Subcutaneous abdominal adipose tissue (tissue), 5 donors: ENCODE data around the gene SCARF2.

ENCODE experiments used
- H3K27ac ChIP-seq: one replicate; pipeline ENCODE4 v1.7.0; 2013; ENCODE audit warnings: low read depth, mild to moderate bottlenecking, inconsistent platforms, low read length, moderate library complexity
- H3K27me3 ChIP-seq, 5 donors: one replicate each; pipeline ENCODE4 v1.7.0; 2013; ENCODE audit warnings: low read length in 5 of 5, inconsistent platforms in 1 of 5; ENCODE audit not compliant: control insufficient read depth in 5 of 5, insufficient read depth in 4 of 5
- H3K36me3 ChIP-seq, 5 donors: one replicate each; pipeline ENCODE4 v1.7.0; 2013; ENCODE audit warnings: low read length in 5 of 5; ENCODE audit not compliant: control insufficient read depth in 5 of 5, insufficient read depth in 5 of 5
- H3K4me1 ChIP-seq, 5 donors: one replicate each; pipeline ENCODE4 v1.7.0; 2013; ENCODE audit warnings: low read length in 5 of 5, mild to moderate bottlenecking in 3 of 5, moderate library complexity in 1 of 5; ENCODE audit not compliant: control insufficient read depth in 5 of 5, insufficient read depth in 5 of 5
- H3K4me3 ChIP-seq, 5 donors: one replicate each; pipeline ENCODE4 v1.7.0; 2013; ENCODE audit warnings: low read length in 5 of 5, low read depth in 1 of 5
- H3K9ac ChIP-seq, 5 donors: one replicate each; pipeline ENCODE4 v1.7.0; 2013; ENCODE audit warnings: low read length in 5 of 5, mild to moderate bottlenecking in 4 of 5, moderate library complexity in 3 of 5
- H3K9me3 ChIP-seq, 5 donors: one replicate each; pipeline ENCODE4 v1.7.0; 2013; ENCODE audit warnings: low read length in 5 of 5; ENCODE audit not compliant: control insufficient read depth in 5 of 5
- donor health status: healthy.
- donor health status: healthy.
- donor health status: healthy.
- donor health status: healthy.
- donor health status: healthy.

The SCARF2 gene

DNA sequence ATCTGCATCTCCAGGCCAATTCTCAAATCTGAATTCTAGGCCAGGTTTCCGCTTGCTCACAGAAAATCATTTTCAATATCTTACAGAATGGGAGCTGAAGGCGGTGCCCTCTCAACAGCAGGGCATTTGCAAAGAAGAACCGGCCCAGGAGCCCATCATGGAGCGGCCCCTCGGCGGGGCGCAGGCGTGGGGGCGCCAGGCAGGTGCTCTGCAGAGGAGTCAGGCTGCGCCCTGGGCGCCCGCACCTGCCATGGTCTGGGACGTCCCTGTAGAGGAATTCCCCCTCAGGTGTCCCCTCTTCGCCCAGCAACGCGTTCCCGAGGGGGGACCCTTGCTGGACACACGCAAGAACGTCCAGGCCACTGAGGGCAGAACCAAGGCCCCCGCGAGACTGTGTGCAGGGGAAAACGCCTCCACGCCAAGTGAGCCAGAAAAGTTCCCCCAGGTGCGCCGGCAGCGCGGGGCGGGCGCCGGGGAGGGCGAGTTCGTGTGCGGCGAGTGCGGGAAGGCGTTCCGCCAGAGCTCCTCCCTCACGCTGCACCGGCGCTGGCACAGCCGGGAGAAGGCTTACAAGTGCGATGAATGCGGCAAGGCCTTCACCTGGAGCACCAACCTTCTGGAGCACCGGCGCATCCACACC, 32.2 kb downstream of the SCARF2 start:
- Histone ChIP-seq H3K27me3 (no peaks in the 10 kb centered on the region), H3K36me3 (peaks cover 0 to 62% (median 41%) of the 10 kb centered on the region in 5 donors), H3K9ac (no peak overlapping the region), H3K9me3 (no peaks in the 10 kb centered on the region), H3K4me3 (no peak overlapping the region), H3K27ac (no peak overlapping the region), H3K4me1 (no peaks in the 10 kb centered on the region)

DNA sequence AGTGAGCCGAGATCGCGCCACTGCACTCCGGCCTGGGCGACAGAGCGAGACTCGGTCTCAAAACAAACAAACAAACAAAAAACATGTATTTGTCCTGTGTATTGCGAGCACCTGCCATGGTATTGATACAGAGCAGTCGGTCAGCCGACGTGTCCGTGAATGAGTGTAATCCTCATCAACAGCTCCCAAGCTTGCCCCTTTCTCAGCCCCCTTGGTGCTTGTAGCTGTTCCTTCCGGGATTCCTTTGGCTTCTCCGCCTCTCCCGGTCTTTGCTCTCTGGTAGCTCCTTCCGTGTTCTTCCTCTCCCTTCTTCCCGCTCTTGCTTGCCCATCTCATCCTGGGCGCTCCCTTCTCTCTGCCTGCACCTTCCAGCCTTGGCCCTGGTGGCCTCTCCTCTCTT, 32.7 kb downstream of the SCARF2 start:
- no peaks in the 10 kb centered on the region for H3K4me1 ChIP-seq
- no peaks in the 10 kb centered on the region for H3K9me3 ChIP-seq
- H3K27ac ChIP-seq, result no peak overlapping the region
- H3K4me3 ChIP-seq, result no peak overlapping the region
- H3K36me3 ChIP-seq, result peaks cover 0 to 62% (median 41%) of the 10 kb centered on the region in 5 donors
- no peak overlapping the region for H3K9ac ChIP-seq
- no peaks in the 10 kb centered on the region for H3K27me3 ChIP-seq

DNA sequence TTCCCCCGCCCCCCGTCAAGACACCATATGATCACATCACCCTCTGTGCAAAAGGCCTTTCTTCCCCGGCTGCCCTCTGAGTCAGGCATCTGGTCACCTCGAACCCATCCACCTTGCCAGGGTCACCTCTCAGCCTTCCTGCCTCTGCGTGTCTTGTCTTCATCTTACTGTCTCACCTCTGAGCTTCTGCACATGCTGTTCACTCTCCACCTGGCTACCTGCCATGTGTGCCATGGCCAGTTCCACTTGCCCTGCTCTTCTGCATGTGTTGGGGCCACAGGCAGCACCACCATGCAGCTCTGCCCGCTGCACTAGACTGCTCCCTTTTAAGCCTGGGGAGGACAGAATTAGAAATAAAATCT, 33.9 kb downstream of the SCARF2 start:
- Histone ChIP-seq H3K9me3 (no peaks in the 10 kb centered on the region), H3K36me3 (peaks cover 0 to 62% (median 41%) of the 10 kb centered on the region in 5 donors), H3K9ac (no peak overlapping the region), H3K27ac (no peak overlapping the region), H3K4me3 (no peak overlapping the region), H3K4me1 (no peaks in the 10 kb centered on the region), H3K27me3 (no peaks in the 10 kb centered on the region)

DNA sequence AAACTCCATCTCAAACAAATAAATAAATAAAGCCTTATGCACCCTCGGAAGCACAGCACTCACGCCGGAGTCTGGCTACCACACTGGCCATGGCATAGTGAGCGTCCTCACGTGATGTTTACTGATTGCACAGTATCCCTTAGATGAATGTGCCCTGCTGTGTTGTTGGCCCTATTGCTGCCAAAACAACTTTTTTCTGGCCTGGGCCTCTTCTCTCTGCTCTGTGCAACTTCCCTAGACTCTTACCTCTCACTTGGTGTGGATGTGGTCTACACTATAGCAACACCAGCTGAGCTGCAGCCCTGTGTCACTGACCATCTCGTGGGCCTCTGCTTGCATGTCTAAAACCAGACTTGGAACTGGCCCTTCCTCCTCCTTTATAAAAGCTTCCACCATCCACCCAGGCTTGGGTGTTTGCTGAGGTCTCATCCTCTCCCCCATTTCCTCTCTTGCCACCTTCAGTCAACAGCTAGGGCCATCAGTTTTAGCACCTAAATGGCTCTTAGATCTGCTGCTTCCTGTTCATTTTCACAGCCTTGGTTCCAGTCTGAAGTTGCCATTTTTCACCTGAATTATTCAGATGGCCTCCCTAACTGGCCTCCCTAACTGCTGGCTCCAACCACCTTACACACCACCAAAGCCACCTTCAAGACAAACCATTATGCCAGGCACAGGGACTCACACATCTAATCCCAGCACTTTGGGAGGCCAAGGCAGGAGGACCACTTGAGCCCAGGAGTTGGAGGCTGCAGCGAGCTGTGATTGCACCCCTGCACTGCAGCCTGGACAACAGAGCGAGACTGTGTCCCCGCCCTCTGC, 34.5 kb downstream of the SCARF2 start:
- no peak overlapping the region for H3K9ac ChIP-seq
- no peaks in the 10 kb centered on the region for H3K9me3 ChIP-seq
- H3K36me3 ChIP-seq, result peaks cover 0 to 62% (median 41%) of the 10 kb centered on the region in 5 donors
- H3K4me1 ChIP-seq, result no peaks in the 10 kb centered on the region
- no peak overlapping the region for H3K27ac ChIP-seq
- H3K27me3 ChIP-seq, result no peaks in the 10 kb centered on the region
- H3K4me3 ChIP-seq, result no peak overlapping the region

DNA sequence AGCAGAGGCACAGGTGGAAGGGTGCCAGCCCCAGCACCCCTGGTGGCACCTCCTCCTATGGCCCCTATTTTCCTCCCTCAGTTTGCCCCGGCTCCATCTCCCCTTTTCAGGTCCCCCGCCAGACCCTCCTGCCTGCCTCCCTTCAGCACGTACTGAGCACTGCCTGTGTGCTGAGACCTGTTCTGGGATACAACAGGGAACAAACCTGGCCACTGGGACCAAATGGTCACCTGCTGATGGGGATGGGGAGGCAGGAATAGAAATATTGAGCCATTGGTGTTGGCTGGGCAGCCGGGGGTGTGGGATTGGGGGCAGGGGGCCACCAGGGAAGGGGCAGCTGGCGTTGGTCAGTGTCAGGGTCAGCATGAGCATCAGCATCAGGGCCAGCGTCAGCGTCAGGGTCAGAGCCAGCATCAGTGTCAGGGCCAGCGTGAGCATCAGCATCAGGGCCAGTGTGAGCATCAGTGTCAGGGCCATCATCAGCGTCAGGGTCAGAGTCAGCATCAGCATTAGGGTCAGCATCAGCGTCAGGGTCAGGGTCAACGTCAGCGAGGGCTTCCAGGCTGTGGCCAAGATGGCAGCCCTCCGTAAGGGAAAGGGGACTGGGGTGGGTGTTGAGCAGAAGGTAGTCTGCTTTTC, 36.1 kb downstream of the SCARF2 start:
- no peak overlapping the region for H3K4me3 ChIP-seq
- no peaks in the 10 kb centered on the region for H3K27me3 ChIP-seq
- H3K36me3 ChIP-seq, result peaks cover 0 to 49% (median 29%) of the 10 kb centered on the region in 5 donors
- peaks cover 0 to 4% (median 1%) of the 10 kb centered on the region in 5 donors for H3K4me1 ChIP-seq
- no peaks in the 10 kb centered on the region for H3K9me3 ChIP-seq
- no peak overlapping the region for H3K27ac ChIP-seq
- H3K9ac ChIP-seq, result no peak overlapping the region

DNA sequence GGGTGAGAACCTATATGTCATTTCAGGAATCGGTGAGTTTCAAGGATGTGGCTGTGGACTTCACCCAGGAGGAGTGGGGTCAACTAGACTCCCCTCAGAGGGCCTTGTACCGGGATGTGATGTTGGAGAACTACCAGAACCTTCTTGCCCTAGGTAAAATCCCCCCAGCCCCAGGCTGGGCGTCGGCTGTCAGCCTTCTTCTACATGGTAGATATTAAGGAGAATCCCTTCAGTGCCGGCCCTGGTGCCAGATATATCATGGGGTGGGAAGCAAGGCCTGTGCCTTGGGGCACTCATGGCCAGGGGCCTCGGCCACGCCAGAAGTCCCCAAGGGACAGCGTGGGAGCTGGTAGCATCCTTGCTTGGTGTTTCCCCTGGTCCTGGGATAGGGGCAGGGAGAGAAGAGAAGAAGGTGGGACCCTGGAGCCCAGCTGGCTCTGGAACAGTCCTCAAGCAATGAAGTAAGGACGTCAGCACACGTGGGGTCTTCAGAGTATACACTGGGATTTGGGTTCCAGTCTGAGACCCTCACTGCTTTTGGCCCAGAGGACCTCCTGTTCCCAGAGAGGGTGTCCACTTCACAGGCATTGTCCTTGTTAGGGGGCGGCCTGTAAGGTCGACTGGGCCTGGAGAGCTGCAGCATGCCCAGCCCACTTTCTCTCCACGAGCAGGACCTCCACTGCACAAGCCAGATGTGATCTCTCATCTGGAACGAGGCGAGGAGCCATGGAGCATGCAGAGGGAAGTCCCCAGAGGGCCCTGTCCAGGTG, 36.8 kb downstream of the SCARF2 start:
- Histone ChIP-seq H3K4me1 (peaks cover 0 to 9% (median 4%) of the 10 kb centered on the region in 5 donors), H3K9me3 (no peaks in the 10 kb centered on the region), H3K36me3 (peaks cover 0 to 42% (median 22%) of the 10 kb centered on the region in 5 donors), H3K27me3 (no peaks in the 10 kb centered on the region), H3K4me3 (no peak overlapping the region), H3K27ac (no peak overlapping the region), H3K9ac (no peak overlapping the region)

DNA sequence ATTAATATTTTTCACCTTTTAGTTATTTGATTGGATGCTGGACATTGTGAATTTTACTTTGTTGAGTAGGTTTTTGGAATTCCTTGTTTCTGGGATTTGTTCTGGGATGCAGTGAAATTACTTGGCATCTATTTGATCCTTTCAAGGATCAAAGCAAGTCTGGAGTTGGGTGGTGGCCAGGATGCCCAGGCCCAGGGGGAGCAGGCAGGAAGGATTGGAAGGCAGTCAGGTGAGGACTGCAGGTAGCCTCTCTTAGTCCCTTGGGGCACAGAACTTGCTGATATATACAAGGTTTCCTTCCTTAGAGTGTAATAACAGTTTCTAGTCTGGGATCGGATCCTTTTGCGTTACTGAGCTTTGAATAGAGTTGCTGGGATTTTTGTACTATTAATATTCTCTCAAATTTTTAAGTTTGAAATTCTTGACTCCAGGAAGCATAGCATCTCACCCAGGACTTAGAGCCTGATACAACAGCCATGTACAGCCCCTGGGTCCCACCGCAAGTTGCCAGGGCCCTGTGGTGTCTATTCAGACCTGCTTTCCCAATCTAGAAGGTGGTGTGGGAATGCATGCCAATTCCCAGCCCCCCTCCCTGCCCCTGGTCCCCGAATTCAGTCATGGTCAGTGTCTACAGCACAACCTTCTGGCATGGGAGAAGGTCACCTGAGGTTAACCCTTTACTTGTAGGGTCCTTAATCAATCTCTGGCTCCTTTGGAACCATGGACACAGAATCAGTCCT, 37.6 kb downstream of the SCARF2 start:
- Histone ChIP-seq H3K9me3 (no peaks in the 10 kb centered on the region), H3K9ac (no peak overlapping the region), H3K4me1 (peaks cover 0 to 15% (median 10%) of the 10 kb centered on the region in 5 donors), H3K27ac (no peak overlapping the region), H3K27me3 (no peaks in the 10 kb centered on the region), H3K4me3 (no peak overlapping the region), H3K36me3 (peaks cover 0 to 35% (median 15%) of the 10 kb centered on the region in 5 donors)

GRCh38 chr22:20398420-20398819, 39.2 kb downstream of the SCARF2 start:
- Histone ChIP-seq H3K4me3 (no peak overlapping the region), H3K27ac (no peak overlapping the region), H3K27me3 (no peaks in the 10 kb centered on the region), H3K9me3 (no peaks in the 10 kb centered on the region), H3K9ac (no peak overlapping the region), H3K36me3 (peaks cover 0 to 19% (median 6%) of the 10 kb centered on the region in 5 donors), H3K4me1 (peaks cover 0 to 28% (median 24%) of the 10 kb centered on the region in 5 donors)

- Histone ChIP-seq H3K36me3 (peaks cover 0 to 12% (median 3%) of the 10 kb centered on the region in 5 donors), H3K27ac (no peak overlapping the region), H3K4me1 (peaks cover 2 to 32% (median 28%) of the 10 kb centered on the region in 5 donors), H3K9ac (no peak overlapping the region), H3K27me3 (no peaks in the 10 kb centered on the region), H3K4me3 (no peak overlapping the region), H3K9me3 (no peaks in the 10 kb centered on the region)
Observed at GRCh38 chr22:20397498-20397897, 40.1 kb downstream of the SCARF2 start.
